Measurements from ENCODE around the gene MAP2.

The MAP2 gene

DNA sequence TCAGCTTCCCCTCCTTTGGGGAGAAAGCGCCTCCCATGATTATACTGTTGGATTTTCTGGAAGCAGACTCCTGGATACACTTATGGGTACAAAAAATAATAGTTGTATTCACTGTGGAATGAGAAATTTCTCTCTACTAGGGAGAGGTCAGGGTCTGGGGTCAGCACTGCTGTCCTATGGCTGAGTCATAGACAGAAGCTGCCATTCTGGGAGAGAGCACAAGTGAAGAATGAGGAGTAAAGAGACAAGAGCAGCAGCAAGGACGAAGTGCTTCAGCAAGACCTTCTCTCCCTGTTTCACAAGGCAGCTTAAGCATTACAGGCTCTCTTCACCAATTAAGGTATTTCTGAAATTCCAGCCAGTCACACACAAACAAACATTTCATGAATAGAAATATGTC lies 337.7 kb downstream of the MAP2 start:
- no peak for DNase-seq

DNA sequence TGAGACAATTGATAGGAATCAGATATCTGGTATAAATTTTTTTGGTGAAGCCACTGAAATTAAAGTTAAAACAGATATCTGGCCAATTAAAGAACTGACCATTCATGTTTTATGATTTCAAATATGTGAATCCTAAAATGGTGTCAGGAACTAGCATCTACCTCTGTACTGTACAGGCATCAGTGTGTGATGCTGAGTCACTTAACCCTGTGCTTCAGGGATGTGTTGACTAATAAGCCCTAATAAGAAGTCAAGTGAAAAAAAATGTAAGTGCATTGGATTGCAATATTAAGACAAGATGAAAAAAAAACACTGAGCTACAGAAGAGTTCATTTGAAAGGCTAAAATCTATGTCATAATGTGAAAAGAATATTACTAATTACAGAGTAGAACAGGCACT lies 338.7 kb downstream of the MAP2 start:
- no peak for DNase-seq

DNA sequence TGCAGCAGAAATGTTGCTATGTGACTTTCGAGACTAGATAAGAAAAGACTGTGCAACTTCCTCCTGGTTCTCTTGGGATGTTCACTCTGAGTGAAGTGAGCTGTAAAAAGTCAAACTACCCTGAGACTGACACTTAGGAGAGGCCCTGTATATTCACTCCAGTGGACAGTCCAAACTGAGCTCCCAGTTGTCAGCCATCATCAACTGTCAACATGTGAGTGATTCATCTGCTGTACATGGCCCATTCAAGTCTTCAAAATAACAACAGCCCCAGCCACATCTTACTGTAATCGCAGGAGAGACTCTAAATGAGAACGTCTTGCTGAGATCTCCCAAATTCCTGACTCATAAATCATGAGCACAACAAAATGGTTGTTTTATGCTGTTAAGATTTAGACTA lies 339.3 kb downstream of the MAP2 start:
- DNase-seq = no peak

DNA sequence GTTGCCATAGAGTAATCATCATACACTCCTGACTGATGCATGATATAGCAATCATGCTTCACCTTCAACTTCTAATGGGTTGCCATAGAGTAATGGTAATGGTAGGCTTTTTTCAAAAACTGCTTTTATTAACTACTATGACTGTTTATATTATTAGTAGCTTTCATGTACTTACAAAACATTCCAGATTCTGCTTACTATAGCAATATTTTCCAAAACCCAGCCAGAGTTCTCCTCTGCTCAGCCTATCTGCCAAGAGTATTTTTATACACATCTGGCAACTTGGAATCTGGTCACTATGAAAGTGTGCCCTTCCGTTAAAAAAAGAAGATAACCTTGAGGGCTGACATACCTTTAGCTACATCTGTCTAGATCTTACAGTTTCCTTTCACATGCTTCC lies 342.8 kb downstream of the MAP2 start:
- DNase-seq = no peak

DNA sequence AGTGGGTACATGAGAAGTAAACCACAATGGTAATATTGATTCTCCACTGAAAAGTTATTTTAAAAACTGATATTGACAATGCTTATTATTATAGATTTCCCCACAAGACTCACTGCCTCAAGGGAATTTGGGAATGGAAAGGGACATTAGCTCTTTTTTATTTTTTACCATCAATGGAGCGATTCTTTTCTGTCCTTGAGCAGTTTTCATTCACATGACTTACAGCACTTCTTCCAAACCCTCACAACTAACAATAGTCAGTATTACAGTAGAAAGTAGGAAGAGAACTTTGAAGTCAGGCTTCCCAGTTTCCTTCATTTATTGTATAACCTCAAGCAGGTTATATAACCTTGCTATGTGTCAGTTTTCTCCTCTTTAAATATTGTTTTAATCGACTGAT lies 343.5 kb downstream of the MAP2 start:
- DNase-seq = no peak

DNA sequence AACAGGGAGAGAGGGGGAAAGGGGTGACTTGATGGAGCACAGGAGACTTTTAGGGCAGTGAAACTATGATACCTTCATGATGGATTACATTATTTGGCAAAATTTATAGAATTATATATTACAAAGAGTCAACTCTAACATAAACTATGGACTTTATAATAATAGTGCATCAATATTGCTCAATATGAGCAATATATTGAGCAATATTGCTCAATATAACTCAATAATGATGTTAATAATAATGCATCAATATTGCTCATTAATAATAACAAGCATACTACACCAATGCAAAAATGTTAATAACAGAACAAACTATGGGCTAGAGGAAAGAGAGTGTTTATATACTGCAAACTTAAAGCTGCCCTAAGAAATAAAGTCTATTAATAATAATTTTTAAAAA lies 344.7 kb downstream of the MAP2 start:
- no peak for DNase-seq

DNA sequence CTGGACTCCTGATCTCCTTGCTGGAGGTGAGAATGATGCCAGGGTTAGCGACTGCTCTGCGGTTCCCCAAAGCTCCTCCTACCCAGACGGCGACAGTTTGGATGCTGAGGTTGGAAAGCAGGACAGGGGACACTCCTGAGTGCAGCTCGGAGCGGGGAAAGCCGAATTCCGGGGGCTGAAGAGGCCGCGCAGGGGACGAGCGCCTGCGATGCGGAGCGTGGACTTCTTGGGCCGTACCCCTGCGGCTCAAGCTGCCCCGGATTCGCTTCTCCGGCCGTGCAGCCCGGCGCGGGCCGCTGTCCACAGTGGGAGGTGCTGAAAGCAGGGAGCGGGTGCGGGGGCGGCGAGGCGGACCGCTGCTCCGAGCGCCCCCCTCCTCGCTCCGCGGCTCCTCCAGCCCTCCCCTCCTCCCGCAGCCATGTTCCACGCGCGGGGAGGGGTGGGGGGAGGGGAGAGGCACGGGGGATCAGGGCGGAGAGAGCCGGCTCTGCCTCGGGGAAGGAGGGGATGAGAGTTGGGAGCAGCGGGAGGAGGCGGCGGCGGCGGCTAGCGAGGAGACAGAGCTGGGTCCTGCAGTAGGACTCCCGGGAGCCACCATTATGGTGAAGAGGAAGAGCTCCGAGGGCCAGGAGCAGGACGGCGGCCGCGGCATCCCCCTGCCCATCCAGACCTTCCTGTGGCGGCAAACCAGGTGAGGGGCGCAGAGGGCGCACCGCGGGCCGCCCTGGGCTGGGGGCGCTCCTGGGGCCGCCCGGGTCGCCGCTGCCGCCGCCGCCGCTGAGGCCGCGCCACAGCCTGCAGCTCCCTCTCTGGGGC lies 347.8 kb downstream of the MAP2 start, which contains the start of gene UNC80:
TSS of gene UNC80 (plus strand) at position 359 of the 816 bp plus-strand sequence. CDS start at position 600, 241 bp downstream.
- DNase-seq = no peak

DNA sequence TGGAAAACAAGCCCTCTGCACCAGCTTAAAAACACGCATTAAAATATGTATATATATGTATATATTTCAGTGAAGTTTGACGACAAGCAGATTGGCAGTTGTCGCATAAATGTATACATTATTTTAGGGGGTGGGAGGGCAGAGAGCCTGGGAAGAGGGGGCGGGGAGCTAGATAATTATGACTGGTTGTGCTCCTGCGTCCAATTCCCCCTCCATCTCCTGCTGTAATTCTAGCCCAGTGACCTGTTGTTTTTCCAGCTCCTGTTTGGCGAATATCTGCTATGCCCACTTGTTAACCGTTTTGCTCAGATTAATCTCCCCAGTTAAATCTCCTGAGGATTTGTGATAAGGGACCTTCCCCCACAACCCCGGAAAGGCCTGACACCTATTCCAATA lies 348.4 kb downstream of the MAP2 start:
- DNase-seq = no peak

DNA sequence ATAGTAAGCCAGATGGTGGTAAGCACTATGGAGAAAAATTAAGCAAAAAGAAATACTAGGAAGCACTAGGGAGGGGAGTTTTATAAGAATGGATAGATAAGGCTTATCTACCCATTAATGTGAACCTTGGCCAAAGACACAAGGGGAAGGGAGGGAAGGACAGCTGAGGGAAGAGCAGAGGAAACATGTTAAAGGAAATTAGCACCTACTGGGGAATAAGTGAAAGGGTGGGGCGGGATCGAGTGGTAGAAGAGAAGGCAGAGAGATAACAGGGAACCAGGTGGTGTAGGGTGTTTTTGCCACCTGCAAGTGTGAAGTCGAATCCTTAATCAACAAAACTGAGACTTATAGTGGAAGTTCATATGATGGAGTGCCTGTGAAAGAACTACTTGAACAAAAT lies 349.5 kb downstream of the MAP2 start:
- DNase-seq = no peak
